ENCODE results near the gene TOMM20. TPM values are rescaled to one million over a fixed set of nuclear protein-coding genes. Genes with fewer than 3 reads are reported as not detected.
A peak's percentile ranks its signal among the peaks of the same experiment; 100 is the strongest.

The TOMM20 gene
- total and polyA plus RNA-seq, 2 experiments from 2014 or later, result 138 to 159 TPM

- Mint-ChIP-seq H3K27ac (peak overlapping the region; percentile 81), H3K4me1 (peaks cover 15% of the 10 kb centered on the region; the same call in 2 of the 3 replicates), H3K4me3 (peak overlapping the region; percentile 100), H3K36me3 (ENCODE audit: low read depth) (peaks cover 69% of the 10 kb centered on the region), H3K9me3 (no peaks in the 10 kb centered on the region; the same call in 2 of the 3 replicates), H3K27me3 (ENCODE audit: insufficient read depth, low read depth, poor library complexity) (peaks cover 17% of the 10 kb centered on the region)
- Histone ChIP-seq H3K36me3 (ENCODE audit: insufficient read depth) (peaks cover 18% of the 10 kb centered on the region; the same call in 1 of the 2 replicates), H3K4me3 (no peak overlapping the region), H4K20me1 (replicated peaks; ENCODE audit: insufficient read depth) (peaks cover 27% of the 10 kb centered on the region), H3K27me3 (ENCODE audit: insufficient read depth) (no peaks in the 10 kb centered on the region), H3K79me2 (replicated peaks; ENCODE audit: insufficient read depth) (peaks cover 37% of the 10 kb centered on the region), H3K9me2 (ENCODE audit: insufficient read depth) (no peaks in the 10 kb centered on the region), H3K4me1 (ENCODE audit: insufficient read depth) (peaks cover 17% of the 10 kb centered on the region), H2AFZ (no peak overlapping the region), H3K27ac (ENCODE audit: low read depth) (peak overlapping the region; percentile 95; the same call in 1 of the 2 replicates), H3F3A (replicated peaks; ENCODE audit: low read depth) (0 out of 2 replicates have a peak, but pooled peaks cover 6% of the 10 kb centered on the region), H3K4me2 (no peak overlapping the region)
- TF ChIP-seq JUNB (IDR thresholded peaks at IDR 0.05; ENCODE audit: unreplicated experiment) (no peak), POLR2AphosphoS5 (IDR thresholded peaks at IDR 0.05; ENCODE audit: low read depth) (0 out of 2 replicates have a peak, but pooled peaks have one; percentile 8)
- ATAC-seq (no peak; the same call in 1 of the 3 replicates), DNase-seq (ENCODE audit: low spot score) (peak; percentile 72)
Measured at GRCh38 chr1:235129774-235130570, 1.3 kb upstream of the TOMM20 start.

DNA sequence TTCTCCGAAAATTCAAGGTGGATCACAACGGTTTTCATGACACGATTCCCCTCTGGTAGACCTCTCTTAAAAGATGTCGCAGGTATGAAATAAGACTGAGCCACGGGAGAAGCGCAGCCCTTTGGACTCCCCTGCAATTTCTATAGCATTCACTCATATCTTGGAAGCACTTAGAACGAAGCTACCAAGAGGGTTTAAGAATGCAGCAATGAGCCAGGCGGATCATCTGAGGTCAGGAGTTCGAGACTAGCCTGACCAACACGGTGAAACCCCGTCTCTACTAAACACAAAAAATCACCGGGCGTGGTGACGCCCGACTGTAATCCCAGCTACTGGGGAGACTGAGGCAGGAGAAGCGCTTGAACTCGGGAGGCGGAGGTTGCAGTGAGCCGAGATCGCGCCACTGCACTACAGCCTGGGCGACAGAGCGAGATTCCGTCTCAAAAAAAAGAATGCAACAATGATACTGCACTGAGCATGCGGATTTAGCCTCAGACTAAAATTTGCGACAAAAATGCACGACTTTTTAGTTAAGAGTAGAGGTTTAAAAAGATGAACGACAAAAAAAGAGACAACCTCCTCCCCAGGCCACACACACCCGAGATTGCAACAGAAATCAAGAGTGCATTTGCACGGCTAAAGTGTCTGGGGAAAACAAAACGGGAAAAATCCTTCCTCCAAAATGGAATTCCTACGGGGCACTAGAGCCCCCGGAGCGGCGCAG is 743 bp downstream of the TOMM20 start:
- Histone ChIP-seq H3F3A (replicated peaks; ENCODE audit: low read depth) (0 out of 2 replicates have a peak, but pooled peaks cover 6% of the 10 kb centered on the region), H3K9me2 (ENCODE audit: insufficient read depth) (no peaks in the 10 kb centered on the region), H2AFZ (no peak overlapping the region), H4K20me1 (replicated peaks; ENCODE audit: insufficient read depth) (peaks cover 48% of the 10 kb centered on the region), H3K4me2 (peak overlapping the region; percentile 97), H3K27me3 (ENCODE audit: insufficient read depth) (no peaks in the 10 kb centered on the region), H3K36me3 (ENCODE audit: insufficient read depth) (peaks cover 23% of the 10 kb centered on the region; the same call in 1 of the 2 replicates), H3K4me1 (ENCODE audit: insufficient read depth) (peaks cover 24% of the 10 kb centered on the region), H3K79me2 (replicated peaks; ENCODE audit: insufficient read depth) (peaks cover 57% of the 10 kb centered on the region), H3K27ac (ENCODE audit: low read depth) (peak overlapping the region; percentile 96), H3K4me3 (peak overlapping the region; percentile 98)
- H3K4me1 Mint-ChIP-seq, result peaks cover 18% of the 10 kb centered on the region; the same call in 2 of the 3 replicates
- DNase-seq (ENCODE audit: low spot score), result no peak
- no peaks in the 10 kb centered on the region; the same call in 2 of the 3 replicates for H3K9me3 Mint-ChIP-seq
- no peak for ATAC-seq
- H3K27me3 Mint-ChIP-seq (ENCODE audit: insufficient read depth, low read depth, poor library complexity), result peaks cover 17% of the 10 kb centered on the region
- peak overlapping the region; percentile 100 for H3K4me3 Mint-ChIP-seq
- peak overlapping the region; percentile 100 for H3K27ac Mint-ChIP-seq
- H3K36me3 Mint-ChIP-seq (ENCODE audit: low read depth), result peaks cover 63% of the 10 kb centered on the region
- TF ChIP-seq ZNF114 (CRISPR knock-in tag; IDR thresholded peaks at IDR 0.05) (no peak), NANOG (IDR thresholded peaks at IDR 0.05; ENCODE audit: borderline replicate concordance) (no peak), EZH2 (IDR thresholded peaks at IDR 0.05; ENCODE audit: low read depth, unreplicated experiment) (no peak), EZH2phosphoT487 (IDR thresholded peaks at IDR 0.05; ENCODE audit: unreplicated experiment) (no peak), CTCF (conservative IDR thresholded peaks at IDR 0.05; ENCODE audit: low read depth in 2 of 2) (no peak), ZNF331 (CRISPR knock-in tag; IDR thresholded peaks at IDR 0.05; ENCODE audit: low read depth) (no peak), JUNB (IDR thresholded peaks at IDR 0.05; ENCODE audit: unreplicated experiment) (no peak), POLR2AphosphoS5 (IDR thresholded peaks at IDR 0.05; ENCODE audit: low read depth) (no peak), ETS1 (IDR thresholded peaks at IDR 0.05) (no peak), CREB1 (CRISPR knock-in tag; IDR thresholded peaks at IDR 0.05; ENCODE audit: low read depth) (no peak)
- TF ChIP-seq, protein P1, sequence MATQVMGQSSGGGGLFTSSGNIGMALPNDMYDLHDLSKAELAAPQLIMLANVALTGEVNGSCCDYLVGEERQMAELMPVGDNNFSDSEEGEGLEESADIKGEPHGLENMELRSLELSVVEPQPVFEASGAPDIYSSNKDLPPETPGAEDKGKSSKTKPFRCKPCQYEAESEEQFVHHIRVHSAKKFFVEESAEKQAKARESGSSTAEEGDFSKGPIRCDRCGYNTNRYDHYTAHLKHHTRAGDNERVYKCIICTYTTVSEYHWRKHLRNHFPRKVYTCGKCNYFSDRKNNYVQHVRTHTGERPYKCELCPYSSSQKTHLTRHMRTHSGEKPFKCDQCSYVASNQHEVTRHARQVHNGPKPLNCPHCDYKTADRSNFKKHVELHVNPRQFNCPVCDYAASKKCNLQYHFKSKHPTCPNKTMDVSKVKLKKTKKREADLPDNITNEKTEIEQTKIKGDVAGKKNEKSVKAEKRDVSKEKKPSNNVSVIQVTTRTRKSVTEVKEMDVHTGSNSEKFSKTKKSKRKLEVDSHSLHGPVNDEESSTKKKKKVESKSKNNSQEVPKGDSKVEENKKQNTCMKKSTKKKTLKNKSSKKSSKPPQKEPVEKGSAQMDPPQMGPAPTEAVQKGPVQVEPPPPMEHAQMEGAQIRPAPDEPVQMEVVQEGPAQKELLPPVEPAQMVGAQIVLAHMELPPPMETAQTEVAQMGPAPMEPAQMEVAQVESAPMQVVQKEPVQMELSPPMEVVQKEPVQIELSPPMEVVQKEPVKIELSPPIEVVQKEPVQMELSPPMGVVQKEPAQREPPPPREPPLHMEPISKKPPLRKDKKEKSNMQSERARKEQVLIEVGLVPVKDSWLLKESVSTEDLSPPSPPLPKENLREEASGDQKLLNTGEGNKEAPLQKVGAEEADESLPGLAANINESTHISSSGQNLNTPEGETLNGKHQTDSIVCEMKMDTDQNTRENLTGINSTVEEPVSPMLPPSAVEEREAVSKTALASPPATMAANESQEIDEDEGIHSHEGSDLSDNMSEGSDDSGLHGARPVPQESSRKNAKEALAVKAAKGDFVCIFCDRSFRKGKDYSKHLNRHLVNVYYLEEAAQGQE (IDR thresholded peaks at IDR 0.05; ENCODE audit: unreplicated experiment), result no peak
